Neural cell (in vitro differentiated cells): ENCODE results near the gene PPM1H.

Experiments
- CTCF ChIP-seq: fragments of 450-650 bp; IDR thresholded peaks from 2 replicates; pipeline ENCODE4 v1.5.1; 2014; ENCODE audit warnings: antibody characterized with exemption, mild to moderate bottlenecking, moderate library complexity; ENCODE audit not compliant: poor library complexity, severe bottlenecking
- EP300 ChIP-seq: fragments of 450-650 bp; conservative IDR thresholded peaks from 2 replicates; pipeline ENCODE4 v1.6.1; 2014; ENCODE audit warnings: antibody characterized with exemption, mild to moderate bottlenecking, moderate library complexity; ENCODE audit not compliant: poor library complexity, severe bottlenecking
- EZH2 ChIP-seq: fragments of 200-600, 300-800 bp; shearing (Covaris generic), sonication (generic); IDR thresholded peaks from 2 replicates; pipeline ENCODE4 v1.6.1; 2014; ENCODE audit warnings: antibody characterized with exemption, low read length, borderline replicate concordance, mild to moderate bottlenecking; ENCODE audit not compliant: insufficient read depth, poor library complexity, severe bottlenecking
- MXI1 ChIP-seq: fragments of 450-650 bp; conservative IDR thresholded peaks from 2 replicates; pipeline ENCODE4 v1.6.1; 2014; ENCODE audit warnings: antibody characterized with exemption, mild to moderate bottlenecking; ENCODE audit not compliant: poor library complexity, severe bottlenecking
- POLR2AphosphoS5 ChIP-seq: IDR thresholded peaks from 2 replicates; pipeline ENCODE4 v1.6.1; 2012
- RAD21 ChIP-seq: fragments of 450-650 bp; conservative IDR thresholded peaks from 2 replicates; pipeline ENCODE4 v1.6.1; 2014; ENCODE audit warnings: antibody characterized with exemption, mild to moderate bottlenecking, moderate library complexity
- REST ChIP-seq: IDR thresholded peaks from 2 replicates; pipeline ENCODE4 v1.6.1; 2012; ENCODE audit warnings: borderline replicate concordance
- SMC3 ChIP-seq: fragments of 450-650 bp; conservative IDR thresholded peaks from 2 replicates; pipeline ENCODE4 v1.6.1; 2014; ENCODE audit warnings: antibody characterized with exemption, mild to moderate bottlenecking, moderate library complexity; ENCODE audit not compliant: poor library complexity
- TAF1 ChIP-seq: IDR thresholded peaks from 2 replicates; pipeline ENCODE4 v1.6.1; 2012; ENCODE audit warnings: low read depth

GRCh38 chr12:62642486-62642885 is 292.5 kb downstream of the PPM1H start:
- TF ChIP-seq REST: no peak
- TF ChIP-seq CTCF: no peak
- no peak for TF ChIP-seq RAD21
- TF ChIP-seq POLR2AphosphoS5: no peak
- no peak for TF ChIP-seq EP300
- no peak for TF ChIP-seq SMC3
- TF ChIP-seq EZH2: no peak
- TF ChIP-seq TAF1: no peak
- no peak for TF ChIP-seq MXI1
